DOHH2 (cell line): ENCODE data around the gene NAPB.

Experiments
- CTCF ChIP-seq: fragments of 200-600 bp; sonication (generic); IDR thresholded peaks from one replicate; pipeline ENCODE4 v1.5.1; 2014; ENCODE audit warnings: antibody characterized with exemption, mild to moderate bottlenecking, low read depth, low read length; ENCODE audit not compliant: poor library complexity, severe bottlenecking
- EZH2phosphoT487 ChIP-seq: fragments of 200-600 bp; sonication (generic); IDR thresholded peaks from 2 replicates; pipeline ENCODE4 v1.6.1; 2017; ENCODE audit warnings: borderline replicate concordance, mild to moderate bottlenecking, antibody characterized with exemption, low read length, moderate library complexity, mixed read lengths

GRCh38 chr20:23332467-23332866 lies 88.8 kb downstream of the NAPB start:
- TF ChIP-seq EZH2phosphoT487 (no peak), CTCF (no peak)
